ENCODE data around the gene MLIP.

- no peak for TF ChIP-seq POLR2AphosphoS5 (IDR thresholded peaks at IDR 0.05; ENCODE audit: low read depth, low read length)
- TF ChIP-seq, protein P1, sequence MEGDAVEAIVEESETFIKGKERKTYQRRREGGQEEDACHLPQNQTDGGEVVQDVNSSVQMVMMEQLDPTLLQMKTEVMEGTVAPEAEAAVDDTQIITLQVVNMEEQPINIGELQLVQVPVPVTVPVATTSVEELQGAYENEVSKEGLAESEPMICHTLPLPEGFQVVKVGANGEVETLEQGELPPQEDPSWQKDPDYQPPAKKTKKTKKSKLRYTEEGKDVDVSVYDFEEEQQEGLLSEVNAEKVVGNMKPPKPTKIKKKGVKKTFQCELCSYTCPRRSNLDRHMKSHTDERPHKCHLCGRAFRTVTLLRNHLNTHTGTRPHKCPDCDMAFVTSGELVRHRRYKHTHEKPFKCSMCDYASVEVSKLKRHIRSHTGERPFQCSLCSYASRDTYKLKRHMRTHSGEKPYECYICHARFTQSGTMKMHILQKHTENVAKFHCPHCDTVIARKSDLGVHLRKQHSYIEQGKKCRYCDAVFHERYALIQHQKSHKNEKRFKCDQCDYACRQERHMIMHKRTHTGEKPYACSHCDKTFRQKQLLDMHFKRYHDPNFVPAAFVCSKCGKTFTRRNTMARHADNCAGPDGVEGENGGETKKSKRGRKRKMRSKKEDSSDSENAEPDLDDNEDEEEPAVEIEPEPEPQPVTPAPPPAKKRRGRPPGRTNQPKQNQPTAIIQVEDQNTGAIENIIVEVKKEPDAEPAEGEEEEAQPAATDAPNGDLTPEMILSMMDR (IDR thresholded peaks at IDR 0.05) = no peak
Observed at GRCh38 chr6:54273214-54273820, 162.1 kb downstream of the MLIP start.
